Central memory CD8-positive, alpha-beta T cell (primary cell): ENCODE results near the gene SPP1.
"Not testable (repeated sequence)": the region's sequence is repeated elsewhere in the genome, so short reads cannot be mapped to it uniquely, and the experiment has no call there.

Experiments used
- ATAC-seq: fragments of 150-1000 bp; cut with Tn5 transposase; replicated peaks from 2 replicates; pipeline ENCODE4 v1.10.0; 2022; ENCODE audit warnings: mild to moderate bottlenecking, moderate FRiP score, moderate number of reproducible peaks; ENCODE audit not compliant: poor library complexity, severe bottlenecking; ENCODE audit errors: extremely low read depth
- DNase-seq, 2 donors: peaks; one replicate each; pipeline ENCODE4 v3.0.0; 2021; ENCODE audit warnings: low spot score in 2 of 2
- H3K27ac Mint-ChIP-seq: one replicate; pipeline ENCODE4 v1.8.0; 2022; ENCODE audit warnings: low read depth, mild to moderate bottlenecking, moderate library complexity, mixed read lengths
- H3K27me3 Mint-ChIP-seq: one replicate; pipeline ENCODE4 v1.8.0; 2022; ENCODE audit warnings: mixed read lengths
- H3K36me3 Mint-ChIP-seq: one replicate; pipeline ENCODE4 v1.8.0; 2022; ENCODE audit warnings: mild to moderate bottlenecking, moderate library complexity, mixed read lengths; ENCODE audit not compliant: insufficient read depth
- H3K4me1 Mint-ChIP-seq: one replicate; pipeline ENCODE4 v1.8.0; 2022; ENCODE audit warnings: mixed read lengths
- H3K4me3 Mint-ChIP-seq: one replicate; pipeline ENCODE4 v1.8.0; 2022; ENCODE audit warnings: mild to moderate bottlenecking, moderate library complexity, mixed read lengths
- H3K9me3 Mint-ChIP-seq: one replicate; pipeline ENCODE4 v1.8.0; 2022; ENCODE audit warnings: mixed read lengths

Gene SPP1

GRCh38 chr4:87975466-87975865, at the start of gene SPP1:
TSS of gene SPP1 (plus strand) at chr4:87975714. CDS start at chr4:87976896, 1,182 bp downstream.
- peaks cover 6% of the 10 kb centered on the region for H3K4me1 Mint-ChIP-seq
- no peaks in the 10 kb centered on the region for H3K9me3 Mint-ChIP-seq
- ATAC-seq (peak; percentile 21), DNase-seq (no peak)
- H3K4me3 Mint-ChIP-seq, result no peak within 1 kb of the TSS
- peaks cover 48% of the 10 kb centered on the region for H3K27me3 Mint-ChIP-seq
- H3K36me3 Mint-ChIP-seq, result no peaks in the 10 kb centered on the region
- H3K27ac Mint-ChIP-seq, result no peak within 1 kb of the TSS

GRCh38 chr4:87926554-87927098, 48.9 kb upstream of the SPP1 start:
- H3K4me1 Mint-ChIP-seq, result no peaks in the 10 kb centered on the region
- no peak overlapping the region for H3K27ac Mint-ChIP-seq
- ATAC-seq (no peak), DNase-seq (no peak)
- peaks cover 1% of the 10 kb centered on the region for H3K36me3 Mint-ChIP-seq
- H3K27me3 Mint-ChIP-seq, result peaks cover 31% of the 10 kb centered on the region
- no peak overlapping the region for H3K4me3 Mint-ChIP-seq
- peaks cover 6% of the 10 kb centered on the region for H3K9me3 Mint-ChIP-seq

DNA sequence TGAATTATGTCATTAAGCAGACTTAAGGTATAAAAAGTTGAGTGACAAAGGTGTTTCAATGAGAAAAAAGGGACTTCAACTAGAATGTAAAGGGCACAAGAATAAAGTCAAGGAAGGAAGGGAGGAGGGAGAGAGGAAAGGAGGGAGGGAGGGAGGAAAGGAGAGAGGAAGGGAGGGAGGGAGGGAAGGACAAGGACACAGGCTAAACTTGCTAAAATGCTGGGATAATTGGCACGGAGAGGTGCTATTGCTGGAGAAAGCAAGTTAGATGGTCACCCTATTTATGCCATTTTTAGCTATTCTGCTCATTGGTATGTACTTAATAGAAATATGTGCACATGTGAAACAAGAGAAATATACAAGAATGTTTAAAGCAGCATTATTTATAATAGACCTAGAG, 44.9 kb upstream of the SPP1 start:
- H3K27ac Mint-ChIP-seq, result no peak overlapping the region
- no peak for ATAC-seq
- DNase-seq, result no peak
- H3K4me1 Mint-ChIP-seq, result no peaks in the 10 kb centered on the region
- H3K36me3 Mint-ChIP-seq, result peaks cover 1% of the 10 kb centered on the region
- H3K27me3 Mint-ChIP-seq, result peaks cover 43% of the 10 kb centered on the region
- H3K4me3 Mint-ChIP-seq, result no peak overlapping the region
- H3K9me3 Mint-ChIP-seq, result peaks cover 6% of the 10 kb centered on the region

- Mint-ChIP-seq H3K27me3 (peaks cover 42% of the 10 kb centered on the region), H3K4me1 (no peaks in the 10 kb centered on the region), H3K9me3 (peaks cover 6% of the 10 kb centered on the region), H3K36me3 (peaks cover 1% of the 10 kb centered on the region), H3K27ac (no peak overlapping the region), H3K4me3 (no peak overlapping the region)
- DNase-seq (no peak), ATAC-seq (no peak)
Observed at GRCh38 chr4:87931932-87932331, 43.6 kb upstream of the SPP1 start.

DNA sequence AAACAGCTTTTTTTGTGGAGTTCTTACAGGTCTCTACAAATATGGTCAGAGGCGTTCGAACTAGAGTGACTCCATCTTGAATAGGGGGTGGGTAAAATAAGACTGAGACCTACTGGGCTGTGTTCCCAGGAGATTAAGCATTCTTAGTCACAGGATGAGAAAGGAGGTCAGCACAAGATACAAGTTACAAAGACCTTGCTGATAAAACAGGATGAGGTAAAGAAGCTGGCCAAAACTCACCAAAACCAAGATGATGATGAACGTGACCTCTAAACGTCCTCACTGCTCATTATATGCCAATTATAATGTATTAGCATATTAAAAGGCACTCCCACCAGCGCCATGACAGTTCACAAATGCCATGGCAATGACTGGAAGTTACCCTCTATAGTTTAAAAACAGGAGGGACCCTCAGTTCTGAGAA, 42.8 kb upstream of the SPP1 start:
- ATAC-seq (no peak), DNase-seq (no peak)
- Mint-ChIP-seq H3K27ac (no peak overlapping the region), H3K9me3 (peaks cover 6% of the 10 kb centered on the region), H3K4me3 (no peak overlapping the region), H3K27me3 (peaks cover 37% of the 10 kb centered on the region), H3K4me1 (no peaks in the 10 kb centered on the region), H3K36me3 (no peaks in the 10 kb centered on the region)

DNA sequence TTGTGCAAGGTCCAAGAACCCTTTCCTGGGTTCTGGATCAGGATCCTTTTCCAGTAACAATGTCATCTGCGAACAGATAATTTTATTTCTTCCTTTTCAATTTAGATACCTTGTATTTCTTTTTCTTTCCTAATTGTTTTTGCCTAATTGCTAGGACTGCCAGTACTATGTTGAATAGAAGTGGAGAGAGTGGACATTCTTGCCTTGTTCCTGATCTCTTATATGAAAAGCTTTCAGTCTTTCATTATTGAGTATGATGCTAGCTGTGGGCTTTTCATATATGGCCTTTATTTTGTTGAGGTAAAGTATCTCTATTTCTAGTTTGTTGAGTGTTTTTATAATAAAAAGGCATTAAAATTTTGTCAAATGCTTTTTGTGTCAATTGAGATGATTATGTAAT, 42.2 kb upstream of the SPP1 start:
- Mint-ChIP-seq H3K27ac (no peak overlapping the region), H3K4me3 (no peak overlapping the region), H3K27me3 (peaks cover 38% of the 10 kb centered on the region), H3K9me3 (peaks cover 6% of the 10 kb centered on the region), H3K36me3 (no peaks in the 10 kb centered on the region), H3K4me1 (no peaks in the 10 kb centered on the region)
- DNase-seq (no peak), ATAC-seq (no peak)

- no peak overlapping the region for H3K27ac Mint-ChIP-seq
- no peaks in the 10 kb centered on the region for H3K4me1 Mint-ChIP-seq
- H3K36me3 Mint-ChIP-seq, result no peaks in the 10 kb centered on the region
- no peak overlapping the region for H3K4me3 Mint-ChIP-seq
- DNase-seq, result no peak
- ATAC-seq, result no peak
- peaks cover 6% of the 10 kb centered on the region for H3K9me3 Mint-ChIP-seq
- peaks cover 34% of the 10 kb centered on the region for H3K27me3 Mint-ChIP-seq
Observed at GRCh38 chr4:87934157-87934704, 41.3 kb upstream of the SPP1 start.

GRCh38 chr4:87934973-87935372, 40.5 kb upstream of the SPP1 start:
- peaks cover 6% of the 10 kb centered on the region for H3K9me3 Mint-ChIP-seq
- no peaks in the 10 kb centered on the region for H3K36me3 Mint-ChIP-seq
- H3K4me3 Mint-ChIP-seq, result no peak overlapping the region
- H3K27me3 Mint-ChIP-seq, result peaks cover 31% of the 10 kb centered on the region
- ATAC-seq (no peak), DNase-seq (no peak)
- no peak overlapping the region for H3K27ac Mint-ChIP-seq
- H3K4me1 Mint-ChIP-seq, result no peaks in the 10 kb centered on the region

- not testable (repeated sequence) for H3K27ac Mint-ChIP-seq, H3K4me1 Mint-ChIP-seq, DNase-seq, H3K9me3 Mint-ChIP-seq, H3K4me3 Mint-ChIP-seq, ATAC-seq, H3K36me3 Mint-ChIP-seq
- peaks cover 23% of the 10 kb centered on the region for H3K27me3 Mint-ChIP-seq
Observed at GRCh38 chr4:87935954-87936353, 39.6 kb upstream of the SPP1 start.

DNA sequence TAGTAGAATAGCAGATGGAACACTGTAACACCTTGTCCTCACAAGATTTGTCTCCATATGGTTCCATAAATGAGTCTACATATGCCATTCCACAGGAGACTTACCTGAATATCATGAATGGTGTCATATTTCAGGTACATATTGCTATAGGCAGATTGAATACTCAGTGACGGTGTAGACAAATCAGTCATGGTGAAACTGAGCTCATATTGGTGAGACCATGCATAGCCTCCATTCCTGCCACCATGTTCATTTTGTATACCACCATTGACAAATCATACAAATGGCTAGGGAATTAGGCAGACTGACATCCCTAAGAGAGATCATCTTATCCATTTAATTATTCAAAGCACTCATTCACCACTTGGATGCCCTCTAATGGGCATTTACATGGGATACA, 38.0 kb upstream of the SPP1 start:
- Mint-ChIP-seq H3K27ac (no peak overlapping the region), H3K36me3 (no peaks in the 10 kb centered on the region), H3K27me3 (peaks cover 32% of the 10 kb centered on the region), H3K4me3 (no peak overlapping the region), H3K9me3 (no peaks in the 10 kb centered on the region), H3K4me1 (no peaks in the 10 kb centered on the region)
- DNase-seq (no peak), ATAC-seq (no peak)

GRCh38 chr4:87938746-87939145, 36.8 kb upstream of the SPP1 start:
- no peak overlapping the region for H3K27ac Mint-ChIP-seq
- peaks cover 24% of the 10 kb centered on the region for H3K27me3 Mint-ChIP-seq
- H3K9me3 Mint-ChIP-seq, result no peaks in the 10 kb centered on the region
- DNase-seq (no peak), ATAC-seq (no peak)
- H3K4me1 Mint-ChIP-seq, result no peaks in the 10 kb centered on the region
- H3K36me3 Mint-ChIP-seq, result no peaks in the 10 kb centered on the region
- H3K4me3 Mint-ChIP-seq, result no peak overlapping the region

- H3K9me3 Mint-ChIP-seq, result no peaks in the 10 kb centered on the region
- H3K4me1 Mint-ChIP-seq, result no peaks in the 10 kb centered on the region
- DNase-seq, result no peak
- H3K27ac Mint-ChIP-seq, result no peak overlapping the region
- H3K4me3 Mint-ChIP-seq, result no peak overlapping the region
- ATAC-seq, result no peak
- H3K27me3 Mint-ChIP-seq, result peaks cover 22% of the 10 kb centered on the region
- H3K36me3 Mint-ChIP-seq, result no peaks in the 10 kb centered on the region
Observed at GRCh38 chr4:87939978-87940690, 35.4 kb upstream of the SPP1 start.

GRCh38 chr4:87940809-87941208, 34.7 kb upstream of the SPP1 start:
- H3K27me3 Mint-ChIP-seq, result peaks cover 22% of the 10 kb centered on the region
- H3K9me3 Mint-ChIP-seq, H3K4me1 Mint-ChIP-seq, H3K36me3 Mint-ChIP-seq, H3K4me3 Mint-ChIP-seq, H3K27ac Mint-ChIP-seq, ATAC-seq, DNase-seq: not testable (repeated sequence)
